ENCODE data around the gene ZNF18.
"Not testable (repeated sequence)": the region's sequence is repeated elsewhere in the genome, so short reads cannot be mapped to it uniquely, and the experiment has no call there.

The ZNF18 gene

GRCh38 chr17:11969565-11969964 lies 27.7 kb downstream of the ZNF18 start:
- no peak overlapping the region for H3K4me3 ChIP-seq (ENCODE audit: low read depth, low read length)
- no peak for DNase-seq (ENCODE audit: low read depth, low spot score)
- no peak for TF ChIP-seq CTCF (IDR thresholded peaks at IDR 0.05; ENCODE audit: low read depth, low read length)
- in situ Hi-C loops (cut with HindIII; ENCODE audit: low sequenced_read_pairs) = no loop called here

- TF ChIP-seq CTCF (IDR thresholded peaks at IDR 0.05; ENCODE audit: low read depth, low read length) = no peak
- no peak for DNase-seq (ENCODE audit: low read depth, low spot score)
- in situ Hi-C loops (cut with HindIII; ENCODE audit: low sequenced_read_pairs) = no loop called here
- no peak overlapping the region for H3K4me3 ChIP-seq (ENCODE audit: low read depth, low read length)
Measured at GRCh38 chr17:11954936-11955335, 42.3 kb downstream of the ZNF18 start.

- no peak for TF ChIP-seq CTCF (IDR thresholded peaks at IDR 0.05; ENCODE audit: low read depth, low read length)
- peak; percentile 14 for DNase-seq (ENCODE audit: low read depth, low spot score)
- no peak overlapping the region for H3K4me3 ChIP-seq (ENCODE audit: low read depth, low read length)
- in situ Hi-C loops (cut with HindIII; ENCODE audit: low sequenced_read_pairs) = no loop called here
Measured at GRCh38 chr17:11953924-11954323, 43.4 kb downstream of the ZNF18 start.

- no peak for TF ChIP-seq CTCF (IDR thresholded peaks at IDR 0.05; ENCODE audit: low read depth, low read length)
- H3K4me3 ChIP-seq (ENCODE audit: low read depth, low read length) = no peak overlapping the region
- in situ Hi-C loops (cut with HindIII; ENCODE audit: low sequenced_read_pairs) = no loop called here
- DNase-seq (ENCODE audit: low read depth, low spot score) = no peak
Measured at GRCh38 chr17:11952610-11953009, 44.7 kb downstream of the ZNF18 start.

- H3K4me3 ChIP-seq (ENCODE audit: low read depth, low read length) = no peak overlapping the region
- TF ChIP-seq CTCF (IDR thresholded peaks at IDR 0.05; ENCODE audit: low read depth, low read length) = no peak
- in situ Hi-C loops (cut with HindIII; ENCODE audit: low sequenced_read_pairs) = no loop called here
- DNase-seq (ENCODE audit: low read depth, low spot score) = no peak
Measured at GRCh38 chr17:11950771-11951519, 46.3 kb downstream of the ZNF18 start.

- in situ Hi-C loops (cut with HindIII; ENCODE audit: low sequenced_read_pairs); H3K4me3 ChIP-seq (ENCODE audit: low read depth, low read length); DNase-seq (ENCODE audit: low read depth, low spot score): not testable (repeated sequence)
Measured at GRCh38 chr17:11949571-11949970, 47.7 kb downstream of the ZNF18 start.

- H3K4me3 ChIP-seq (ENCODE audit: low read depth, low read length) = no peak overlapping the region
- in situ Hi-C loops (cut with HindIII; ENCODE audit: low sequenced_read_pairs) = no loop called here
- no peak for TF ChIP-seq CTCF (IDR thresholded peaks at IDR 0.05; ENCODE audit: low read depth, low read length)
- DNase-seq (ENCODE audit: low read depth, low spot score) = peak; percentile 84
Measured at GRCh38 chr17:11948789-11949188, 48.5 kb downstream of the ZNF18 start.

Measured in astrocyte of the spinal cord (primary cell).